Upper lobe of left lung (tissue), 6 donors: ENCODE data around the gene GCH1. TPM values are rescaled to one million over a fixed set of nuclear protein-coding genes. Genes with fewer than 3 reads are reported as not detected.
"Not testable (repeated sequence)": the region's sequence is repeated elsewhere in the genome, so short reads cannot be mapped to it uniquely, and the experiment has no call there.

ENCODE experiments used
- ATAC-seq, 2 donors: fragments of 200-7000 bp; cut with Tn5 transposase; one replicate each; pipeline ENCODE4 v1.9.1; 2022; ENCODE audit warnings: mild to moderate bottlenecking in 2 of 2, moderate library complexity in 2 of 2; ENCODE audit not compliant: low FRiP score in 2 of 2
- DNase-seq, 2 donors: peaks; one replicate each; pipeline ENCODE4 v3.0.0-alpha.2; 2019 to 2020
- H3K27ac ChIP-seq, 4 donors: fragments of 200-600 bp; sonication (generic); one replicate each; pipeline ENCODE4 v1.5.1; 2016 to 2019
- H3K27me3 ChIP-seq, 4 donors: fragments of 200-600 bp; sonication (generic); one replicate each; pipeline ENCODE4 v1.5.1; 2017 to 2019
- H3K36me3 ChIP-seq, 4 donors: fragments of 200-600 bp; sonication (generic); one replicate each; pipeline ENCODE4 v1.5.1; 2016 to 2019
- H3K4me1 ChIP-seq, 4 donors: fragments of 200-600 bp; sonication (generic); one replicate each; pipeline ENCODE4 v1.5.1; 2018 to 2019
- H3K4me3 ChIP-seq, 4 donors: fragments of 200-600 bp; sonication (generic); one replicate each; pipeline ENCODE4 v1.5.1; 2017 to 2019; ENCODE audit warnings: mild to moderate bottlenecking in 2 of 4, moderate library complexity in 1 of 4
- H3K9me3 ChIP-seq, 4 donors: fragments of 200-600 bp; sonication (generic); one replicate each; pipeline ENCODE4 v1.5.1; 2018 to 2019
- CTCF ChIP-seq, 6 experiments: fragments of 450-650 bp in 4 of 6; fragments of 200-600 bp in 2 of 6; sonication (generic) in 2 of 6; IDR thresholded peaks; one replicate each; pipeline ENCODE4 v1.5.1; 2016 to 2019; ENCODE audit warnings: antibody characterized with exemption in 6 of 6
- EP300 ChIP-seq, 4 donors: sonication (generic); formaldehyde crosslinking; IDR thresholded peaks; one replicate each; pipeline ENCODE4 v1.5.1; 2017; ENCODE audit warnings: antibody characterized with exemption in 4 of 4, control low read depth in 2 of 4
- POLR2A ChIP-seq, 4 donors: fragments of 450-650 bp; IDR thresholded peaks; one replicate each; pipeline ENCODE4 v1.5.1; 2016 to 2017; ENCODE audit warnings: antibody characterized with exemption in 4 of 4, mild to moderate bottlenecking in 2 of 4
- POLR2AphosphoS5 ChIP-seq, 2 donors: sonication (generic); formaldehyde crosslinking; IDR thresholded peaks; one replicate each; pipeline ENCODE4 v1.5.1; 2017; ENCODE audit warnings: antibody characterized with exemption in 2 of 2
- WGBS, 2 donors: methylation state at CpG; one replicate each; pipeline ENCODE4 v1.1.5; 2017 to 2018; 5-methylcytosine and 5-hydroxymethylcytosine counted together
- total RNA-seq, 6 donors: library from RNA; depleted of rRNA in 4 of 6; stranded (reverse); fragments of >200 nt in 4 of 6; gene quantifications; one replicate each; pipeline versions ENCODE4 v1.1.0 to v1.2.1, GENCODE V29; 2016 to 2021
- donor health status: DM: no; HTN: no; CAD: no; lungs with moderate emphysema.
- donor health status: DM: no; HTN: yes; CAD: no; lungs with severe emphysema.

Gene GCH1
- total RNA-seq, 6 donors from 2014 or later = 7.9 to 26.3 (median 19.5) TPM

GRCh38 chr14:54877015-54877702 is 25.5 kb downstream of the GCH1 start:
- Histone ChIP-seq H3K4me1 (peaks cover 5 to 13% (median 6%) of the 10 kb centered on the region in 4 donors), H3K36me3 (no peaks in the 10 kb centered on the region), H3K9me3 (no peaks in the 10 kb centered on the region), H3K27me3 (no peaks in the 10 kb centered on the region), H3K4me3 (no peak overlapping the region), H3K27ac (peak overlapping the region in 2 of 4 donors; percentile 9 to 44)
- ATAC-seq (no peak), DNase-seq (no peak)
- WGBS, 2 donors = 73 to 82% methylated on average over 5 of the region's 5 CpGs
- TF ChIP-seq POLR2AphosphoS5 (IDR thresholded peaks at IDR 0.05) (no peak), EP300 (IDR thresholded peaks at IDR 0.05) (no peak), POLR2A (IDR thresholded peaks at IDR 0.05) (no peak), CTCF (IDR thresholded peaks at IDR 0.05) (no peak)

DNA sequence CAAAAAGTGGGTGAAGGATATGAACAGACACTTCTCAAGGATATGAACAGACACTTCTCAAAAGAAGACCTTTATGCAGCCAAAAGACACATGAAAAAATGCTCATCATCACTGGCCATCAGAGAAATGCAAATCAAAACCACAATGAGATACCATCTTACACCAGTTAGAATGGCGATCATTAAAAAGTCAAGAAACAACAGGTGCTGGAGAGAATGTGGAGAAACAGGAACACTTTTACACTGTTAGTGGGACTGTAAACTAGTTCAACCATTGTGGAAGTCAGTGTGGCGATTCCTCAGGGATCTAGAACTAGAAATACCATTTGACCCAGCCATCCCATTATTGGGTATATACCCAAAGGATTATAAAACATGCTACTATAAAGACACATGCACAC is 27.0 kb downstream of the GCH1 start:
- peaks cover 0 to 12% (median 2%) of the 10 kb centered on the region in 4 donors for H3K4me1 ChIP-seq
- not testable (repeated sequence) for H3K36me3 ChIP-seq, H3K9me3 ChIP-seq, ATAC-seq, H3K27ac ChIP-seq, H3K27me3 ChIP-seq, DNase-seq, H3K4me3 ChIP-seq
- WGBS, 2 donors = 100% methylated on average over 2 of the region's 2 CpGs

- Histone ChIP-seq H3K4me3 (peak overlapping the region in 3 of 4 donors; percentile 38 to 55 (median 53)), H3K27ac (peak overlapping the region in 3 of 4 donors; percentile 24 to 60 (median 54)), H3K4me1 (peaks cover 0 to 24% (median 7%) of the 10 kb centered on the region in 4 donors)
- H3K9me3 ChIP-seq, H3K36me3 ChIP-seq, ATAC-seq, H3K27me3 ChIP-seq: not testable (repeated sequence)
- WGBS, 2 donors = 32 to 39% methylated on average over 26 of the region's 27 CpGs
- peak in 1 of 2 donors; percentile 37 for TF ChIP-seq POLR2AphosphoS5 (IDR thresholded peaks at IDR 0.05)
- peak; percentile 55 to 73 for DNase-seq
These were observed 32.2 kb downstream of the GCH1 start for GRCh38 chr14:54870154-54871090.

DNA sequence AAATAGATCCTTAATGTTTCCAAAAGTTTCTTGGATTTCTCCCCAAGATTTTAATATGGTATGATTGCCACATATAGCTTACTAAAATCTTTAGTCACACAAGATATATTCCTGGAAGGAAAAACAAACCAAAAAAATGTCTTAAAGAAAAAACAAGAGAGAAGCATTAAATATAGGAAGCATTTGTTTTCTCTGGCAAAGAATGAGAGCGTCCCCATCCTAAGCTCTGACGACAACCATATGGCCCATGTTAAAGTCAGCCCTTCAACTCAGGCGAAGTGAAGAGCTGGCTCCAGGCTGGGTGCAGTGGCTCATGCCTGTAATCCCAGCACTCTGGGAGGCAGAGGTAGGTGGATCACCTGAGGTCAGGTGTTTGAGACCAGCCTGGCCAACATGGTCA is 35.6 kb downstream of the GCH1 start:
- Histone ChIP-seq H3K36me3 (no peaks in the 10 kb centered on the region), H3K27me3 (no peaks in the 10 kb centered on the region), H3K4me1 (peaks cover 0 to 32% (median 15%) of the 10 kb centered on the region in 4 donors), H3K4me3 (no peak overlapping the region), H3K27ac (no peak overlapping the region), H3K9me3 (no peaks in the 10 kb centered on the region)
- 71 to 91% methylated on average over 3 of the region's 3 CpGs for WGBS, 2 donors
- TF ChIP-seq POLR2A (IDR thresholded peaks at IDR 0.05) = no peak
- no peak for TF ChIP-seq EP300 (IDR thresholded peaks at IDR 0.05)
- TF ChIP-seq POLR2AphosphoS5 (IDR thresholded peaks at IDR 0.05) = no peak
- TF ChIP-seq CTCF (IDR thresholded peaks at IDR 0.05) = no peak
- no peak for DNase-seq
- no peak for ATAC-seq

DNA sequence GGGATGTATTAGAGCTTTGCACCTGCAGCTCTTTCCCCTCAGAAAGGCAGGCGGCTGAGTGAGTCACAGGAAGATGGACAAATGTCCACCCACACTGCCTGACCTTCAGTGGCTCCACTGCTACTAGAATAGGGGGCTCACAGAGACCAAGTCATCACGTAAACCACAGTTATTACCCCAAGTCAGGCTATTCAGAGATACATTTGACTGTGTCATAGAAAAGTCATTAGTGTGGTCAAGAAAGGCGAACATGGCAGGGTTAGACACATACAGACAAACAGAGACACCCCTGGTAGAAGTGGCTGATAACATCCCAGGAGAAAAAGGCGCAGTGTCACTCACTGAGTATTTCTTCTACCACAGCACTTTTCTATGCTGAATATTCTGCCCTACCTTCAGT is 36.0 kb downstream of the GCH1 start:
- ATAC-seq (no peak), DNase-seq (no peak)
- Histone ChIP-seq H3K4me1 (peaks cover 0 to 32% (median 15%) of the 10 kb centered on the region in 4 donors), H3K27me3 (no peaks in the 10 kb centered on the region), H3K36me3 (no peaks in the 10 kb centered on the region), H3K27ac (no peak overlapping the region), H3K4me3 (no peak overlapping the region), H3K9me3 (no peaks in the 10 kb centered on the region)
- 62 to 78% methylated on average over 4 of the region's 4 CpGs for WGBS, 2 donors
- no peak for TF ChIP-seq POLR2A (IDR thresholded peaks at IDR 0.05)
- TF ChIP-seq EP300 (IDR thresholded peaks at IDR 0.05) = no peak
- TF ChIP-seq CTCF (IDR thresholded peaks at IDR 0.05) = no peak
- no peak for TF ChIP-seq POLR2AphosphoS5 (IDR thresholded peaks at IDR 0.05)
